GM12878 (cell line): Measurements from ENCODE around the gene PTGFRN. TPM values are rescaled to one million over a fixed set of nuclear protein-coding genes. Genes with fewer than 3 reads are reported as not detected.

Source experiments
- ATAC-seq: fragments of 200-7000 bp; cut with Tn5 transposase; 3 replicates; pipeline ENCODE4 v1.9.1; 2020; ENCODE audit warnings: mild to moderate bottlenecking, moderate library complexity
- BruUV-seq: library from RNA; stranded (reverse); fragments of 400-500 nt; replicated peaks from 2 replicates; lab custom pipeline; 2021; lab: Mats Ljungman, UMichigan
- CTCF ChIA-PET: fragments of 300-600 bp; sonication (Branson Sonifier 250); formaldehyde crosslinking; extraction: SDS; loops from one replicate; lab custom pipeline; 2021; ENCODE audit warnings: inconsistent platforms; lab: Yijun Ruan, JAX
- POLR2A ChIA-PET: fragments of 350-600 bp; formaldehyde crosslinking; extraction: SDS; loops from one replicate; lab custom pipeline; 2021; ENCODE audit warnings: inconsistent platforms; lab: Charles Lee
- RAD21 ChIA-PET: fragments of 300-600 bp; sonication (Branson Sonifier 250); formaldehyde crosslinking; loops from one replicate; lab custom pipeline; 2023; ENCODE audit warnings: antibody characterized with exemption; ENCODE audit not compliant: unreplicated experiment; lab: Charles Lee
- SMC1A ChIA-PET: fragments of 300-600 bp; sonication (Branson Sonifier 250); formaldehyde crosslinking; loops from one replicate; lab custom pipeline; 2023; ENCODE audit not compliant: unreplicated experiment, uncharacterized antibody; lab: Charles Lee
- DNase-seq: peaks from one replicate; pipeline ENCODE4 v3.0.0-alpha.2; 2011; ENCODE audit warnings: low read depth, low spot score
- FAIRE-seq: peaks from 3 replicates; lab custom pipeline; 2011; peaks lifted over from hg19 to GRCh38; lab: Jason Lieb, UNC
- H2AFZ ChIP-seq: 2 replicates; pipeline ENCODE4 v1.6.0; 2011; ENCODE audit warnings: low read depth, low read length, control low read depth; ENCODE audit not compliant: control insufficient read depth
- H3K27ac ChIP-seq: 2 replicates; pipeline ENCODE4 v1.5.1; 2011; ENCODE audit warnings: control low read depth; ENCODE audit not compliant: control insufficient read depth, insufficient read depth
- H3K27me3 ChIP-seq, 2 experiments: replicated peaks in 1 of 2; 2 replicates each; pipeline versions ENCODE4 v1.6.0 to v1.6.1; 2011; ENCODE audit warnings: low read length in 1 of 2; ENCODE audit not compliant: control insufficient read depth in 2 of 2, insufficient read depth in 2 of 2
- H3K36me3 ChIP-seq, 2 experiments: 2 replicates each; pipeline ENCODE4 v1.5.1; 2011; ENCODE audit warnings: low read length in 1 of 2; ENCODE audit not compliant: control insufficient read depth in 2 of 2, insufficient read depth in 2 of 2
- H3K4me1 ChIP-seq: 2 replicates; pipeline ENCODE4 v1.6.1; 2011; ENCODE audit warnings: mild to moderate bottlenecking, low read length, moderate library complexity, mixed read lengths; ENCODE audit not compliant: control insufficient read depth, insufficient read depth
- H3K4me2 ChIP-seq: 2 replicates; pipeline ENCODE4 v1.6.0; 2011; ENCODE audit warnings: control low read depth; ENCODE audit not compliant: control insufficient read depth, insufficient read depth
- H3K4me3 ChIP-seq: fragments of 200-600 bp; sonication (generic); 2 replicates; pipeline ENCODE4 v1.5.1; 2016
- H3K79me2 ChIP-seq: 2 replicates; pipeline ENCODE4 v1.6.0; 2011; ENCODE audit warnings: low read length; ENCODE audit not compliant: control insufficient read depth, insufficient read depth
- H3K9ac ChIP-seq: 2 replicates; pipeline ENCODE4 v1.8.0; 2011; ENCODE audit warnings: low read length, control low read depth, mixed read lengths; ENCODE audit not compliant: control insufficient read depth, insufficient read depth
- H3K9me3 ChIP-seq: replicated peaks from 3 replicates; pipeline ENCODE4 v1.5.1; 2011; ENCODE audit warnings: mild to moderate bottlenecking, low read length; ENCODE audit not compliant: control insufficient read depth, insufficient read depth
- H4K20me1 ChIP-seq: 2 replicates; pipeline ENCODE4 v1.6.0; 2011; ENCODE audit not compliant: control insufficient read depth, insufficient read depth
- CEBPZ ChIP-seq: fragments of 150-350 bp; IDR thresholded peaks from 2 replicates; pipeline ENCODE4 v1.6.1; 2016; ENCODE audit warnings: low read depth, low read length
- EGR1 ChIP-seq, 2 experiments: IDR thresholded peaks; 1 replicate in 1 of 2; 2 replicates in 1 of 2; pipeline ENCODE4 v1.6.1; 2011 to 2012; ENCODE audit warnings: low read depth in 2 of 2, low read length in 2 of 2, borderline replicate concordance in 1 of 2, mild to moderate bottlenecking in 1 of 2, moderate library complexity in 1 of 2
- GABPA ChIP-seq: IDR thresholded peaks from 2 replicates; pipeline ENCODE4 v1.6.1; 2014; ENCODE audit warnings: antibody characterized with exemption, low read depth, mild to moderate bottlenecking, inconsistent platforms
- KLF5 ChIP-seq: fragments of 450-650 bp; IDR thresholded peaks from 2 replicates; pipeline ENCODE4 v1.6.1; 2014; ENCODE audit warnings: mild to moderate bottlenecking; ENCODE audit not compliant: partially characterized antibody
- MEF2B ChIP-seq: fragments of 450-650 bp; IDR thresholded peaks from 2 replicates; pipeline ENCODE4 v1.6.1; 2018; ENCODE audit warnings: mild to moderate bottlenecking, moderate library complexity; ENCODE audit not compliant: partially characterized antibody, poor library complexity, severe bottlenecking
- NBN ChIP-seq: fragments of 450-650 bp; IDR thresholded peaks from 2 replicates; pipeline ENCODE4 v1.6.1; 2016
- NR2C1 ChIP-seq: fragments of 450-650 bp; IDR thresholded peaks from 2 replicates; pipeline ENCODE4 v1.6.1; 2017; ENCODE audit warnings: antibody characterized with exemption, mild to moderate bottlenecking, moderate library complexity
- POU2F2 ChIP-seq: IDR thresholded peaks from 3 replicates; pipeline ENCODE4 v1.6.1; 2011; ENCODE audit warnings: low read depth, mild to moderate bottlenecking, low read length, borderline replicate concordance
- RAD51 ChIP-seq: fragments of 450-650 bp; IDR thresholded peaks from 2 replicates; pipeline ENCODE4 v1.6.1; 2016; ENCODE audit warnings: moderate library complexity, mild to moderate bottlenecking, inconsistent platforms
- RBBP5 ChIP-seq: fragments of 200-600 bp; sonication (generic); conservative IDR thresholded peaks from 2 replicates; pipeline ENCODE4 v1.6.1; 2016
- RELA ChIP-seq: fragments of 450-650 bp; IDR thresholded peaks from 2 replicates; pipeline ENCODE4 v1.8.0; 2014; ENCODE audit warnings: borderline replicate concordance; ENCODE audit not compliant: partially characterized antibody
- SMC3 ChIP-seq: IDR thresholded peaks from 2 replicates; pipeline ENCODE4 v1.6.1; 2011; ENCODE audit warnings: low read length, improper control_type of control experiment, borderline replicate concordance
- ZBED1 ChIP-seq: IDR thresholded peaks from 2 replicates; pipeline ENCODE4 v1.6.1; 2016; ENCODE audit warnings: borderline replicate concordance
- WGBS: methylation state at CpG from one replicate; pipeline ENCODE4 v1.1.6; 2016; ENCODE audit warnings: low lambda C conversion rate; ENCODE audit not compliant: insufficient replicate concordance, insufficient coverage; ENCODE audit errors: missing lambda C conversion rate; 5-methylcytosine and 5-hydroxymethylcytosine counted together
- in situ Hi-C: fragments of 300-500 bp; cut with MboI; formaldehyde crosslinking; loops from 9 replicates; pipeline ENCODE4 v1.14.3; 2018; ENCODE audit warnings: mixed read lengths
- intact Hi-C: fragments of 100-400 bp; cut with micrococcal nuclease; formaldehyde crosslinking; loops from one replicate; pipeline ENCODE4 v1.14.2; 2022; ENCODE audit not compliant: unreplicated experiment
- polyA plus RNA-seq, 11 experiments: library from polyadenylated mRNA; depleted of rRNA in 4 of 11; unstranded in 6 of 11; stranded (reverse) in 5 of 11; fragments of >200 nt; fragmentation: Nextera tagmentation in 4 of 11; fragmentation: Illumina TruSeq in 1 of 11; extraction: Ambion mirVana in 4 of 11; extraction: Trizol in 1 of 11; gene quantifications; 1 replicate in 1 of 11; 2 replicates in 10 of 11; pipeline versions ENCODE4 v1.2.1 to v1.2.3, GENCODE V29; 2011 to 2016; ENCODE audit warnings: inconsistent platforms in 2 of 11, missing spikeins in 2 of 11, low read depth in 1 of 11
- total RNA-seq, 4 experiments: library from RNA; depleted of rRNA in 3 of 4; stranded (reverse); fragments of >200 nt in 3 of 4; fragmentation: Illumina TruSeq in 1 of 4; extraction: Trizol in 1 of 4; gene quantifications; 2 replicates each; pipeline versions ENCODE4 v1.2.1 to v1.2.3, GENCODE V29; 2013 to 2021
- TF ChIP-seq, protein P1 (sequence below): IDR thresholded peaks from 2 replicates; pipeline ENCODE4 v1.6.1; 2012; ENCODE audit warnings: low read depth, low read length, improper control_type of control experiment
- TF ChIP-seq, protein P2 (sequence below): IDR thresholded peaks from 2 replicates; pipeline ENCODE4 v1.6.1; 2012; ENCODE audit warnings: low read depth, low read length, improper control_type of control experiment
- TF ChIP-seq, protein P3 (sequence below): fragments of 450-650 bp; IDR thresholded peaks from 2 replicates; pipeline ENCODE4 v1.6.1; 2017; ENCODE audit warnings: antibody characterized with exemption, mild to moderate bottlenecking, moderate library complexity

PTGFRN gene
- total and polyA plus RNA-seq, 10 of the 15 experiments (the other 5 are each of a cell fraction or from before 2014, with no cell fraction given) = 2.7 to 8.3 (median 5.1) TPM

GRCh38 chr1:116934586-116935207, 25.0 kb downstream of the PTGFRN start (continued):
- no peak for TF ChIP-seq POU2F2
- TF ChIP-seq SMC3 = peak; percentile 50; the same call in 1 of the 2 replicates
- no peak for TF ChIP-seq RBBP5
- no peak for TF ChIP-seq GABPA
- no peak for TF ChIP-seq RELA

DNA sequence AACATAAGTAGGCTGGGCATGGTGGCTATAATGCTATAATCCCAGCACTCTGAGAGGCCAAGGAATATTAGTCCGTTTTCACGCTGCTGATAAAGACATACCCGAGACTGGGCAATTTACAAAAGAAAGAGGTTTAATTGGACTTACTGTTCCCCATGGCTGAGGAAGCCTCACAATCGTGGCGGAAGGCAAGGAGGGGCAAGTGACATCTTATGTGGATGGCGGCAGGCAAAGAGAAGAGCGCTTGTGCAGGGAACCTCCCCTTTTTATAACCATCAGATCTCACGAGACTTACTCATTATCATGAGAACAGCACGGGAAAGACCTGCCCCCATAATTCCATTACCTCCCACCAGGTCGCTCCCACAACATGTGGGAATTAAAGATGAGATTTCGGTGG, 28.5 kb downstream of the PTGFRN start:
- Histone ChIP-seq H3K9ac (no peak overlapping the region), H3K36me3 (no peaks in the 10 kb centered on the region), H3K4me1 (no peaks in the 10 kb centered on the region), H3K27me3 (no peaks in the 10 kb centered on the region; a peak in 1 of 4 replicates), H3K4me3 (no peak overlapping the region), H3K9me3 (no peaks in the 10 kb centered on the region), H3K79me2 (no peaks in the 10 kb centered on the region), H3K27ac (no peak overlapping the region), H2AFZ (no peak overlapping the region), H4K20me1 (no peaks in the 10 kb centered on the region), H3K4me2 (no peak overlapping the region)
- SMC1A ChIA-PET = no interaction called here
- in situ Hi-C loops (no loop called here), intact Hi-C loops (loop anchor here (10.0 kb wide), 1 partner anchor 363 kb away; the partner anchor contains the start of gene CD58)
- CTCF ChIA-PET = no interaction called here
- POLR2A ChIA-PET = no interaction called here
- no TSS peak for BruUV-seq
- FAIRE-seq (no peak), ATAC-seq (no peak), DNase-seq (no peak)
- RAD21 ChIA-PET = no interaction called here
- WGBS = 42% methylated on average over 11 of the region's 11 CpGs
- TF ChIP-seq EGR1 (IDR thresholded peaks at IDR 0.05; ENCODE audit: borderline replicate concordance in 1 of 2, low read depth in 2 of 2, low read length in 2 of 2) (no peak), NBN (no peak), CEBPZ (no peak), MEF2B (no peak), NR2C1 (no peak), RAD51 (no peak), ZBED1 (no peak), KLF5 (no peak), RBBP5 (no peak)
- TF ChIP-seq, protein P1, sequence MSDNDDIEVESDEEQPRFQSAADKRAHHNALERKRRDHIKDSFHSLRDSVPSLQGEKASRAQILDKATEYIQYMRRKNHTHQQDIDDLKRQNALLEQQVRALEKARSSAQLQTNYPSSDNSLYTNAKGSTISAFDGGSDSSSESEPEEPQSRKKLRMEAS = no peak
- TF ChIP-seq, protein P2, sequence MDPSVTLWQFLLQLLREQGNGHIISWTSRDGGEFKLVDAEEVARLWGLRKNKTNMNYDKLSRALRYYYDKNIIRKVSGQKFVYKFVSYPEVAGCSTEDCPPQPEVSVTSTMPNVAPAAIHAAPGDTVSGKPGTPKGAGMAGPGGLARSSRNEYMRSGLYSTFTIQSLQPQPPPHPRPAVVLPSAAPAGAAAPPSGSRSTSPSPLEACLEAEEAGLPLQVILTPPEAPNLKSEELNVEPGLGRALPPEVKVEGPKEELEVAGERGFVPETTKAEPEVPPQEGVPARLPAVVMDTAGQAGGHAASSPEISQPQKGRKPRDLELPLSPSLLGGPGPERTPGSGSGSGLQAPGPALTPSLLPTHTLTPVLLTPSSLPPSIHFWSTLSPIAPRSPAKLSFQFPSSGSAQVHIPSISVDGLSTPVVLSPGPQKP = no peak
- TF ChIP-seq, protein P3, sequence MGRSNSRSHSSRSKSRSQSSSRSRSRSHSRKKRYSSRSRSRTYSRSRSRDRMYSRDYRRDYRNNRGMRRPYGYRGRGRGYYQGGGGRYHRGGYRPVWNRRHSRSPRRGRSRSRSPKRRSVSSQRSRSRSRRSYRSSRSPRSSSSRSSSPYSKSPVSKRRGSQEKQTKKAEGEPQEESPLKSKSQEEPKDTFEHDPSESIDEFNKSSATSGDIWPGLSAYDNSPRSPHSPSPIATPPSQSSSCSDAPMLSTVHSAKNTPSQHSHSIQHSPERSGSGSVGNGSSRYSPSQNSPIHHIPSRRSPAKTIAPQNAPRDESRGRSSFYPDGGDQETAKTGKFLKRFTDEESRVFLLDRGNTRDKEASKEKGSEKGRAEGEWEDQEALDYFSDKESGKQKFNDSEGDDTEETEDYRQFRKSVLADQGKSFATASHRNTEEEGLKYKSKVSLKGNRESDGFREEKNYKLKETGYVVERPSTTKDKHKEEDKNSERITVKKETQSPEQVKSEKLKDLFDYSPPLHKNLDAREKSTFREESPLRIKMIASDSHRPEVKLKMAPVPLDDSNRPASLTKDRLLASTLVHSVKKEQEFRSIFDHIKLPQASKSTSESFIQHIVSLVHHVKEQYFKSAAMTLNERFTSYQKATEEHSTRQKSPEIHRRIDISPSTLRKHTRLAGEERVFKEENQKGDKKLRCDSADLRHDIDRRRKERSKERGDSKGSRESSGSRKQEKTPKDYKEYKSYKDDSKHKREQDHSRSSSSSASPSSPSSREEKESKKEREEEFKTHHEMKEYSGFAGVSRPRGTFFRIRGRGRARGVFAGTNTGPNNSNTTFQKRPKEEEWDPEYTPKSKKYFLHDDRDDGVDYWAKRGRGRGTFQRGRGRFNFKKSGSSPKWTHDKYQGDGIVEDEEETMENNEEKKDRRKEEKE = no peak
